HFF-Myc (cell line): ENCODE data around the gene YARS1.
"Not testable (repeated sequence)": the region's sequence is repeated elsewhere in the genome, so short reads cannot be mapped to it uniquely, and the experiment has no call there.

ENCODE experiments used
- DNase-seq: peaks from one replicate; pipeline ENCODE4 v3.0.0-alpha.2; 2011; ENCODE audit warnings: low read depth; ENCODE audit errors: extremely low read depth
- H3K4me3 ChIP-seq: replicated peaks from 2 replicates; pipeline ENCODE4 v1.5.1; 2011; ENCODE audit warnings: low read depth, mild to moderate bottlenecking, control low read depth, low read length
- CTCF ChIP-seq: IDR thresholded peaks from 2 replicates; pipeline ENCODE4 v1.5.1; 2012; ENCODE audit warnings: mild to moderate bottlenecking, low read depth, low read length, control low read depth; ENCODE audit errors: missing control alignments

YARS1 gene

GRCh38 chr1:32806910-32807523 is 10.1 kb downstream of the YARS1 start:
- no peak for DNase-seq

DNA sequence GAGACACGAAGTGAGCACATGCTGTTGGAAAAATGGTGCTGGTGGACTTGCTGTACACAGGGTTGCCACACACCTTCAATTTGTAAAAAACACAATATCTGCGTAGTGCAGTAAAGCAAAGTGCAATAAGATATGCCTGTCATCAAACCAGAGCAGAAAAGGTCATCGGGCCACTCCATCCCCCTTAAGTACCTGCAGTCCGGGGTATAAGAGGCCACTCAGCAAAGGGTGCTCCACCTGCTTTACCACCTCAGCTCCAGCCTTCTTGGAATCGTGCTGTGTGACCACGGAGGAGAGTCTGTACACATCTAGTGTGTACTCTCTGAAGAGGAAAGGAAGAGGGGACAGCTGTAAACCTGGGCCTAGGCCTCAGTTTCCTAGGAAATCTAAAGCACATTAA is 10.9 kb downstream of the YARS1 start:
- no peak overlapping the region for H3K4me3 ChIP-seq
- no peak for DNase-seq
- TF ChIP-seq CTCF: no peak

More at GRCh38 chr1:32806910-32807523, 10.1 kb downstream of the YARS1 start:
- no peak overlapping the region for H3K4me3 ChIP-seq
- no peak for TF ChIP-seq CTCF

- H3K4me3 ChIP-seq, DNase-seq: not testable (repeated sequence)
These were observed 12.7 kb downstream of the YARS1 start for GRCh38 chr1:32804460-32804859.

DNA sequence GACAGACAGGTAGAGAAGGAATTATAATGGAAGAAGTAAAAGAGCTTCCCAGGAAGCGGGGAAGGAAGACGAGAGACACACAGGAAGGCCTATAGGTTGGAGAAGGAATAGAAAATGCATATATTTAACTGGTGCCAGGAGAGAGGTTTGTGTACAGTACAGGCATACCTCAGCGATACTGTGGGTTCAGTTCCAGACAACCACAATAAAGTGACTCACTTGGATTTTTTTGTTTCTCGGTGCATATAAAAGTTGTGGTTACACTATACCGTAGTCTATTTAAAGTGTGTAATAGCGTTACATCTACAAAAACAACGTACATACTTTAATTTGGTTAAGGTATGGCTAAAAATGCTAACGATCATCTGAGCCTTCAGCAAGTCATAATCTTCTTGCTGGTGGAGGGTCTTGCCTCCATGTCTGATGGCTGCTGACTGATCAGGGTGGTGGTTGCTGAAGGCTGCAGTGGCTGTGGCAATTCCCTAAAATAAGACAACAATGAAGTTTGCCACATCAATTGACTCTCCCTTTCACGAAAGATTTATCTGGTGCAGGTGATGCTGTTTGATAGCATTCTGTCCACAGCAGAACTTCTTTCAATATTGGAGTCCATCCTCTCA is 16.0 kb downstream of the YARS1 start:
- H3K4me3 ChIP-seq: no peak overlapping the region
- TF ChIP-seq CTCF: no peak
- no peak for DNase-seq

DNA sequence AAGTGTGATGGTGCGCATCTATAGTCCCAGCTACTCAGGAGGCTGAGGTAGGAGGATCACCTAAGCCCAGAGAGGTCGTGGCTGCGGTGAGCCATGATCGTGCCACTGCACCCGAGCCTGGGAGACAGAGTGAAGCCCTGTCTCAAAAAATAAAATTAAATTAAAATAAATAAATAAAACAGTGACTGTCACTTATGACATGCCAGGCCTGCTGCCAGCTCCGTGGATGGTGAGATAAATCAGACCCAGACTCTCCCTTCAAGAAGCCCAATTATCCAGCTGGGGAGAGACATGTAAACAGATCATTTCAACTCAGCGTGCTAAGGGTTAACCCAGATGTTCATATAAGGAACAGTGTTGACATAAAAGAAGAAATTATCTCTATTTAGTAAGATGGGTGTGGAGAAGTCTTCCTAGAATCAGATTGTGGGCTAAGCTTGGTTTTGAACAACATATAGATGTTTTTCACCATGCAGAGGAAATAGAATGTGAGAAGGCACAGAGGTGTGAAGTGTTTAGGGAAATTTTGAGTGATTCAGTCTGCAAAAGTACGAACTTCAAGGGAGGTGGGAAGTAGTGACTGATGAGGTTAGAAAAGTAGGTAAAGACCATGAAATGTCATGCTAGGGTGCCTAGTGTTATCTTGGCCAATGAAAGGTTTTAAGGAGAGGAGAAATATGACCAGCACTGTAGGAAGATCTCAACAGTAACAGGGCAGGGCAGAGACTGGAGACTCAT is 18.3 kb downstream of the YARS1 start:
- TF ChIP-seq CTCF: no peak
- DNase-seq: no peak
- H3K4me3 ChIP-seq: no peak overlapping the region

DNA sequence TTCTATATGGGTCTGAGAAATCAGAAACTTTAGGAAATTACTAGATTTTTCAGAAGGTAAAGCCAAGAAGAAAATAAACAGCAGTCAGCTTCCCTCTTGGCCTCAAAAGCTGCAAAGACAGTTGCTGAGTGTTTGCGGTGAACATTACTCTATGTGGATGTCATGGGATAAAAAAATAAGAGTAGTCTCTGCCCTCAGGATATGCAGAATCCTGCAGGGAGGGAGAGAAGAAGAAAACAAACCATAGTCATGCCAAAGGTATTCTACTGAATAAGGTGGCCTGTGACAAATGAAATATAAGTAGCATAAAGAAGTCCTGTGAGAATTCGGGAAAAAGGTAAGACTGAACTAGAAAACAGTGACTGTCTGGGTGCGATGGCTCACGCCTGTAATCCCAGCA is 19.0 kb downstream of the YARS1 start:
- no peak for DNase-seq
- H3K4me3 ChIP-seq: no peak overlapping the region
- TF ChIP-seq CTCF: no peak

GRCh38 chr1:32797456-32797855 is 19.7 kb downstream of the YARS1 start:
- H3K4me3 ChIP-seq: no peak overlapping the region
- no peak for TF ChIP-seq CTCF
- no peak for DNase-seq

DNA sequence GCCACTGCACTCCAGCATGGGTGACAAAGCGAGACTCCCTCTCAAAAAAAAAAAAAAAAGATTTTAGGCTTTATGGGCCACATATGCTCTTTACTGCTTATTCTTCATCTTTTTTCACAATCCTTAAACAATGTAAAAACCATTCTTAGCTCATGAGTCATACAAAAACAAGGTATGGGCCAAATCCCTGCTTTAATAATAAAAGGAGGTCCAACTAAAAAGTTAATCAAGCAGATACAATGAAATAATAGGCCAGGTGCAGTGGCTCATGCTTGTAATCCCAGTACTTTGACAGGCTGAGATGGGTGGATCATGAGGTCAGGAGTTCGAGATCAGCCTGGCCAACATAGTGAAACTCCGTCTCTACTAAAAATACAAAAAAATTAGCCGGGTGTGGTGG is 21.4 kb downstream of the YARS1 start:
- H3K4me3 ChIP-seq, DNase-seq: not testable (repeated sequence)
